C4-2B (cell line): ENCODE results near the gene MBNL1.

Experiments
- H3K27ac ChIP-seq: fragments of 450-650 bp; 2 replicates; pipeline ENCODE4 v1.5.1; 2017
- CTCF ChIP-seq: fragments of 450-650 bp; conservative IDR thresholded peaks from 2 replicates; pipeline ENCODE4 v1.5.1; 2017; ENCODE audit warnings: mild to moderate bottlenecking
- ZFX ChIP-seq: fragments of 450-650 bp; IDR thresholded peaks from 2 replicates; pipeline ENCODE4 v1.6.1; 2017

MBNL1 gene

GRCh38 chr3:152319831-152320617 is 51.3 kb downstream of the MBNL1 start:
- no peak for TF ChIP-seq ZFX
- TF ChIP-seq CTCF = no peak
- no peak overlapping the region for H3K27ac ChIP-seq

DNA sequence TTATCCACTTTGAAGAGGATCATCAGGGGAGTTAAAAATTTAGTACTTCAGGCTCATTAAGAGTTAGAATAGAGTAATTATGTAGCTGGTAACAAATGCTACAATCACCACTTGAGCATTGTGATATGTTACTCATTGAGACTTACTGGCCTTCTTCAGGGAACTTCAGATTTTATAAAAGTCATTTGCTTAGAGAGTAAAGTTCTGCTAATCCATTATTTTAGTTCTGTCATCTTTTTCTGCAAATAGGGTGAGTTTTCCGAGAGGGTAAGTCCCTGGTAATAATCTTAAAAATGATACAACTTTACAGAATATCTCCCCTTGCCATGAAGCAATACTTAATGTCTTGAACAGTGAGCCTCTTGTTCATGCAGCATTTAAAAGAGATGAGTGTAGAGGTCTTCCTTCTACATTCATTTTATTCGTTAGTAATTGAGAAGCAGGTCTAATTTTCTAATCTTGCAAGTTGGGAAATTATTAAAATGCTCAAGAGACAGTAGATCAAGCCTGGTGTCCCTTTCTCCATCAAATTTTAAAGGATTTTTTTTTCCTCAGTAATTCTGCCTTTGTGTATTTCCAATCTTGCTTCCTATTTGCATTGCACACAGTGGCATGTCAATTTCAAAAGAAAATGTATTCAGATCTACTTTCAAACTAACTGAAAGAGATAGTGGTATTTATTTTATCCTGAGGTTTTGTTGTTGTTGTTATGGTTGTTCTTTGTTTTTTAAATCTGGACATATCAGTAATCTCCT is 52.6 kb downstream of the MBNL1 start:
- TF ChIP-seq CTCF (no peak), ZFX (no peak)
- no peak overlapping the region for H3K27ac ChIP-seq

DNA sequence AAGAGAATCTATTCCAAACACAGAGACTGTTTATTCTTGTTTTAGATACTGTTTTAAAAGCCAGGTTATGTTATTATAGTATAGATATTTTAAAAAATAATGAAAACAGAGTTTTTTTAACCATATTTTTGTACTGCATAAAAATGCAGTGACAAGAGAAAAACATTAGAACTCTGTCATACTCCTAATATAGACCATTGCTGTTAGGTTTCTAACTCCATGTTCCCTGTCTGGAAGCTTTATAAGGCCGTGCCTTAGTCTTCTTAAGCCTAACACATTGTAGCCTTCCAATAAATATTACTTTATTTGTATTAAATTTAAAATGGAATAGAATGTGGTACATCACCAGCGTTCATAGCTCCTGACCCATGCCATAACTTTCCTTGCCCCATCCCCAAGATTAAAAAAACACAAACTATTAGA is 53.2 kb downstream of the MBNL1 start:
- H3K27ac ChIP-seq = no peak overlapping the region
- TF ChIP-seq ZFX (no peak), CTCF (no peak)

DNA sequence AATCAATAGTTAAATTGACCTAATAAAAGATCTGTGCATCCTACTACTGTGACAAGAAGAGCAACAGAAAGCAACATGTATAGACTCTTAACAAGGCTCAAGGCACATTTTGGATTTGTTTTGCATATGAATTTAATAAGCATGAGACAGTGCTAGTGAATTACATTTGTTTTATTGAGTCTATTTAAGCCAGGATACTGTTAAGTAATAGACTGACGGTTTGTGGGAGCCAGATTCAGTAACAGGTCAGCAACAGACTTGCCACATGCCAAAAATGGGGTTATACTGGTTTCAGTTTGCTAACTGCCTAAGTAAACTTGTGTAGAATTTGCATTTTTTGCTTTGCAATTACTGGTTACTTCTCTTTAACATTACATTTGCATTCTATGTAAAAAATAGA is 54.0 kb downstream of the MBNL1 start:
- TF ChIP-seq CTCF (no peak), ZFX (no peak)
- no peak overlapping the region for H3K27ac ChIP-seq

- TF ChIP-seq ZFX = no peak
- no peak for TF ChIP-seq CTCF
- H3K27ac ChIP-seq = no peak overlapping the region
These were observed 55.1 kb downstream of the MBNL1 start for GRCh38 chr3:152323834-152324233.

DNA sequence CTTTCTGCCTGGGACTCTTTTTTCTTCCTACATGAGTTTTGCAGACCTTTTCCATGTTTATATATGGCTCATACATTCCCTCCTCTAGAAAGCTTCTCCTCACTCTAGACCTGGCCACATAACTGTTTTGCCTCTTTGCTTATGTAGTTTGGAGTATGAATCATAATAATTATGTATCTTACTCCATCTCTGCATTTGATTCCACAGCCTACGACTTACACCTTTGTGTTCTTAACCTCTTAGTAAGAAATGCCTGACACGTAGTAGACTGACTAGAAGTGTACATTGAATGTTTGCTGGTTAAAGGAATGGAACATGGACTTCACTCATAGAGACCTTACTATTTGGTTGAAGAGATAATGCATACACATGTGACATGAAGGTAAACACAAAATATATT is 56.4 kb downstream of the MBNL1 start:
- TF ChIP-seq CTCF (no peak), ZFX (no peak)
- no peak overlapping the region for H3K27ac ChIP-seq

GRCh38 chr3:152327203-152327602 is 58.5 kb downstream of the MBNL1 start:
- TF ChIP-seq ZFX (no peak), CTCF (no peak)

More at GRCh38 chr3:152327203-152327602, 58.5 kb downstream of the MBNL1 start:
- H3K27ac ChIP-seq = no peak overlapping the region
